RWPE1 (cell line): ENCODE measurements around the gene ASIC3.

Experiments used
- CTCF ChIA-PET: fragments of 350-600 bp; sonication (Branson Sonifier 250); formaldehyde crosslinking; extraction: SDS; loops from one replicate; lab custom pipeline; 2021; lab: Yijun Ruan, JAX
- POLR2A ChIA-PET: fragments of 400-600 bp; formaldehyde crosslinking; extraction: SDS; loops from one replicate; lab custom pipeline; 2020; ENCODE audit warnings: antibody characterized with exemption; ENCODE audit not compliant: low non-redundant PET; lab: Yijun Ruan, JAX
- DNase-seq: peaks from one replicate; pipeline ENCODE4 v3.0.0; 2012; ENCODE audit warnings: low spot score
- H3K27ac ChIP-seq: fragments of 450-650 bp; 2 replicates; pipeline ENCODE4 v1.5.1; 2017
- CTCF ChIP-seq: fragments of 450-650 bp; conservative IDR thresholded peaks from 2 replicates; pipeline ENCODE4 v1.5.1; 2017; ENCODE audit warnings: low read depth, mild to moderate bottlenecking

Gene ASIC3

DNA sequence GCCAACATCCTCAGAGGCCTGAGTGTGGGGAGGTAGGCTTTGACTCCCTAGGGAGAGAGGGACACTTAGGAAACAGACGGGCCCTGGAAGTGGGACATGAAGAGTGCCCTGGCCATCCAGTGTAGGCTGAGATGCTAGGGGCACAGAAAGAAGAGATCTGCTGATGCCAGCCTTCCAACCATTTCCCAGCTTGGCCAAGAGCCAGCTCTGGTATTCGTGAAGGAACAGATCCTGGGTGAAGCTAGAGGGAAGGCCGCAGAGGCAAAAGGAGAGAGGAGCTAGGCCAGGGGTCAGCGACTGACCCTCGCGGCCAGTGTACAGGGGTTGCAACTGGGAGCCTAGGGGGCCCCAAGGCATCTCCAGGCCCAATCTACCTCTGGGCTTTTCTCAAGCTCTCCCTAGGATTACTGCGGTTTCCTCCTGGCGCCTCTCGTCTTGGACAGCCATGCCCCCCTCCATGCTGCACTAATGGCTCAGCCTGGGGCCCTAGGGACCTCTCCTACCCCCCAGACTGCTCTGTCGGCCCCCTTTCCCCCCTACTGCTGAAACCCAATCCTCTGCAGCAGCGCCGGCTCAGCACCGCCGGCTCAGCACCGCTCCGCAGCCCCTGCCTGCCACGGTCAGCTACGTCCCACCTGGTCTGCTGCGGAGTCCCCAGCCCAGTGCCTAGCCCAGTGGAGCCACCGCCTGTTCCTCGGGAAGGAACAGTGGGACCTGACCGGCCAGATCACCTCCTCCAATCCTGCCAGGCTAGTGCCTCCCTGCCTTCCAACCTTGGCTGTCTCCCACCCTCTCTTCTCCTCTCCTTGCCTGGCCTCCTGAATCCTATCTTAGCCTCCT is at the start of gene ASIC3:
Gene ASIC3, plus strand, starts transcription at position 556 of the 840 bp plus-strand sequence. CDS start 355 bp downstream, outside the sequence.
- DNase-seq = no peak
- POLR2A ChIA-PET = no interaction called here
- CTCF ChIA-PET = no interaction called here

GRCh38 chr7:150999001-150999400 is 49.3 kb upstream of the ASIC3 start:
- POLR2A ChIA-PET = no interaction called here
- CTCF ChIA-PET = interaction anchor here (0.6 kb wide), 1 partner anchor 81 kb away, joined by 3 read pairs; no protein-coding TSS in a partner anchor
- no peak for TF ChIP-seq CTCF
- DNase-seq = no peak
- H3K27ac ChIP-seq = no peak overlapping the region

More for the DNA sequence above, at the start of gene ASIC3:
- H3K27ac ChIP-seq = peak within 1 kb of the TSS; percentile 54; the same call in 1 of the 2 replicates
- no peak for TF ChIP-seq CTCF

- ChIA-PET POLR2A (no interaction called here), CTCF (interaction anchor here (0.6 kb wide), 1 partner anchor 82 kb away, joined by 3 read pairs; no protein-coding TSS in a partner anchor)
- TF ChIP-seq CTCF = no peak
- no peak overlapping the region for H3K27ac ChIP-seq
- no peak for DNase-seq
Measured at GRCh38 chr7:150999497-151000230, 48.7 kb upstream of the ASIC3 start.

DNA sequence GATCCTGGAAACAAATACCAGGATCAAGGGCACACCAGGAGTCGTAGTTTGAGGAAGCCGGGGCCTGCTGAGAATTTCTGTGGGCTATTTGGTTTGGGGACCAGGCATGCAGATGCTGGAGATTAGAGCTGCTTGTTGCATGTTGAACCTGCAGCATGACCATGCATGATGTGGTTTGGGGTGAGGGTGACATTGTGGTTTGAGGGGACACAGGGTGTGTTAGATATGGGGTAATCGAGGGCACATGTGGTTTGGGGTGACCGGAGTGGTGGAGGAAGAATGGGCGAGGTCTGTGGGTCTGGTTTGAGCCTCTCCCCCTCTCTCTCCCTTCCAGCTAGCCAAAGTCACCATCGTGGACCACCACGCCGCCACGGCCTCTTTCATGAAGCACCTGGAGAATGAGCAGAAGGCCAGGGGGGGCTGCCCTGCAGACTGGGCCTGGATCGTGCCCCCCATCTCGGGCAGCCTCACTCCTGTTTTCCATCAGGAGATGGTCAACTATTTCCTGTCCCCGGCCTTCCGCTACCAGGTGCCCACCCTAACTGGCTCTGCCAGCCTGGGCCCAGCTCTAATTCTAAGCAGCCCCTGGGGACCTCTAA is 47.3 kb upstream of the ASIC3 start:
- no peak for DNase-seq
- no peak overlapping the region for H3K27ac ChIP-seq
- no peak for TF ChIP-seq CTCF
- ChIA-PET CTCF (no interaction called here), POLR2A (no interaction called here)

DNA sequence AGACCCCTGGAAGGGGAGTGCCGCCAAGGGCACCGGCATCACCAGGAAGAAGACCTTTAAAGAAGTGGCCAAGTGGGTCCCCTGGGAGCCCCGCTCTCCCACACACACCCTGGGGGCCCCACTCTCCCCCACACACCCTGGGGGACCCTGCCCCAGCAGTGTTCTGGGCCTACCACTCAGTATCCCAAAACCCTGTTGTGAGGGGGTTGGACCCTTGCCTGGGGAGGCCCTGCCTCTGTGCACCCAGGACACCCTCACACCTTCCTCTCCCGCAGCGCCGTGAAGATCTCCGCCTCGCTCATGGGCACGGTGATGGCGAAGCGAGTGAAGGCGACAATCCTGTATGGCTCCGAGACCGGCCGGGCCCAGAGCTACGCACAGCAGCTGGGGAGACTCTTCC is 46.8 kb upstream of the ASIC3 start:
- no peak for TF ChIP-seq CTCF
- ChIA-PET POLR2A (no interaction called here), CTCF (no interaction called here)
- no peak for DNase-seq
- H3K27ac ChIP-seq = no peak overlapping the region

DNA sequence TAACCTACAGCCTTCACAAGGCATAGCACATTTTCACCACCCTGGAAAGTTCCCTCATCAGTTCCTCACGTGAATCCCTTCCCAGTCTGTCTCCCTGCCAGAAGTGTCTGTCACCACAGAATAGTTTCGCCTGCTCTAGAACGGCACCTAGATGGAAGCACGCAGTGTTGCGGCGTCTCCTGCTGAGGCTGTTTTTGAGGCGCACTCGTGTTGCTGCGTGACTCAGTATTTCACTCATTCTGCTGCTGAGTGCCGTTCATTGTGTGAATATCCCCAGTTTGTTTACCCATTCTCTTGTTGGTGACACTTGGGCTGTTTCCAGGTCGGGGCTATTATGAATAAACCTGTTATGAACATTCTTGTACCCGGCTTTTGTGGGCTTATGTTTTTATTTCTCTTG is 44.8 kb upstream of the ASIC3 start:
- TF ChIP-seq CTCF = no peak
- POLR2A ChIA-PET = no interaction called here
- no peak overlapping the region for H3K27ac ChIP-seq
- CTCF ChIA-PET = no interaction called here
- no peak for DNase-seq
